Uterus (tissue), 4 donors: ENCODE data around the gene NME1. TPM values are rescaled to one million over a fixed set of nuclear protein-coding genes. Genes with fewer than 3 reads are reported as not detected.

Experiments used
- DNase-seq, 2 donors: peaks; one replicate each; pipeline ENCODE4 v3.0.0-alpha.2; 2019 to 2020
- H3K27ac ChIP-seq, 2 donors: fragments of 200-600 bp; sonication (generic); 1 replicate in 1 of 2; 2 replicates in 1 of 2; pipeline ENCODE4 v1.5.1; 2016 to 2018
- H3K27me3 ChIP-seq, 2 donors: fragments of 200-600 bp; sonication (generic); one replicate each; pipeline ENCODE4 v1.5.1; 2018 to 2019; ENCODE audit warnings: control low read depth in 1 of 2
- H3K36me3 ChIP-seq, 2 donors: fragments of 200-600 bp; sonication (generic); one replicate each; pipeline ENCODE4 v1.5.1; 2019; ENCODE audit warnings: control low read depth in 1 of 2
- H3K4me1 ChIP-seq, 2 donors: fragments of 200-600 bp; sonication (generic); one replicate each; pipeline ENCODE4 v1.5.1; 2018 to 2019; ENCODE audit warnings: control low read depth in 1 of 2
- H3K4me3 ChIP-seq, 2 donors: fragments of 200-600 bp; sonication (generic); 1 replicate in 1 of 2; 2 replicates in 1 of 2; pipeline ENCODE4 v1.5.1; 2018 to 2019; ENCODE audit warnings: mild to moderate bottlenecking in 1 of 2
- H3K9me3 ChIP-seq, 2 donors: fragments of 200-600 bp; sonication (generic); one replicate each; pipeline ENCODE4 v1.5.1; 2019; ENCODE audit warnings: control low read depth in 1 of 2
- POLR2A ChIP-seq, 2 donors: fragments of 450-650 bp; IDR thresholded peaks; one replicate each; pipeline ENCODE4 v1.6.1; 2016; ENCODE audit warnings: antibody characterized with exemption in 2 of 2, mild to moderate bottlenecking in 1 of 2, moderate library complexity in 1 of 2
- intact Hi-C: fragments of 100-400 bp; cut with DNase I; formaldehyde crosslinking; loops from one replicate; pipeline ENCODE4 v1.15.1; 2023; ENCODE audit warnings: low total_unique reads
- total RNA-seq, 4 donors: library from RNA; depleted of rRNA in 3 of 4; stranded (reverse); fragments of >200 nt in 3 of 4; gene quantifications; one replicate each; pipeline versions ENCODE4 v1.1.0 to v1.2.4, GENCODE V29; 2014 to 2023
- TF ChIP-seq, protein P1 (sequence below), 4 experiments: fragments of 200-600 bp in 2 of 4; fragments of 450-650 bp in 2 of 4; sonication (generic) in 2 of 4; IDR thresholded peaks; one replicate each; pipeline ENCODE4 v1.5.1; 2016 to 2019; ENCODE audit warnings: antibody characterized with exemption in 4 of 4, mild to moderate bottlenecking in 2 of 4, moderate library complexity in 1 of 4
- donor health status: DM: yes; HTN: yes; CAD: no.

Gene NME1
- total RNA-seq, 4 donors from 2014 or later, result 24.1 to 79.4 (median 39.5) TPM

DNA sequence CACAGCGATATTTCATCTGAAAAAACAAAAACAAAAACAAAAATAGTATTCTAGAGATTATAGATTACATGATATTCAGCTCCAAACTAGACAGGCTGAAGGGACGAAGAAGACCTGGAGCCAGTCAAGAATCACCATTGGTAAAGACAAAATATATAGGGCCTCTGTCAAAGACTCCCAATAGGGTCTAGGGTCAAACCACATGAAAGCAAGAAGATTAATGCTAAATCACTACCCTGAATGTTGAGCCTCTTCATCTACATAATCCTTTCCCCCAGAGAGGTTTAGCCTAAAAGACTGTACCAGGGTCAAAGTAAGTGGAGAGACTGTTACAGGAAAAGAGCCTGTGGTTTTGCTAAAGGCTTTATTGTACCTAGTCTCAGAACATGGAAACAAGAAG, 10.8 kb upstream of the NME1 start:
- no peaks in the 10 kb centered on the region for H3K4me1 ChIP-seq
- intact Hi-C loops, result no loop called here
- TF ChIP-seq, protein P1, sequence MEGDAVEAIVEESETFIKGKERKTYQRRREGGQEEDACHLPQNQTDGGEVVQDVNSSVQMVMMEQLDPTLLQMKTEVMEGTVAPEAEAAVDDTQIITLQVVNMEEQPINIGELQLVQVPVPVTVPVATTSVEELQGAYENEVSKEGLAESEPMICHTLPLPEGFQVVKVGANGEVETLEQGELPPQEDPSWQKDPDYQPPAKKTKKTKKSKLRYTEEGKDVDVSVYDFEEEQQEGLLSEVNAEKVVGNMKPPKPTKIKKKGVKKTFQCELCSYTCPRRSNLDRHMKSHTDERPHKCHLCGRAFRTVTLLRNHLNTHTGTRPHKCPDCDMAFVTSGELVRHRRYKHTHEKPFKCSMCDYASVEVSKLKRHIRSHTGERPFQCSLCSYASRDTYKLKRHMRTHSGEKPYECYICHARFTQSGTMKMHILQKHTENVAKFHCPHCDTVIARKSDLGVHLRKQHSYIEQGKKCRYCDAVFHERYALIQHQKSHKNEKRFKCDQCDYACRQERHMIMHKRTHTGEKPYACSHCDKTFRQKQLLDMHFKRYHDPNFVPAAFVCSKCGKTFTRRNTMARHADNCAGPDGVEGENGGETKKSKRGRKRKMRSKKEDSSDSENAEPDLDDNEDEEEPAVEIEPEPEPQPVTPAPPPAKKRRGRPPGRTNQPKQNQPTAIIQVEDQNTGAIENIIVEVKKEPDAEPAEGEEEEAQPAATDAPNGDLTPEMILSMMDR (IDR thresholded peaks at IDR 0.05), result no peak
- no peak for TF ChIP-seq POLR2A (IDR thresholded peaks at IDR 0.05)
- H3K36me3 ChIP-seq, result no peaks in the 10 kb centered on the region
- no peaks in the 10 kb centered on the region for H3K9me3 ChIP-seq
- no peaks in the 10 kb centered on the region for H3K27me3 ChIP-seq
- H3K27ac ChIP-seq, result no peak overlapping the region
- no peak overlapping the region for H3K4me3 ChIP-seq
- no peak for DNase-seq

DNA sequence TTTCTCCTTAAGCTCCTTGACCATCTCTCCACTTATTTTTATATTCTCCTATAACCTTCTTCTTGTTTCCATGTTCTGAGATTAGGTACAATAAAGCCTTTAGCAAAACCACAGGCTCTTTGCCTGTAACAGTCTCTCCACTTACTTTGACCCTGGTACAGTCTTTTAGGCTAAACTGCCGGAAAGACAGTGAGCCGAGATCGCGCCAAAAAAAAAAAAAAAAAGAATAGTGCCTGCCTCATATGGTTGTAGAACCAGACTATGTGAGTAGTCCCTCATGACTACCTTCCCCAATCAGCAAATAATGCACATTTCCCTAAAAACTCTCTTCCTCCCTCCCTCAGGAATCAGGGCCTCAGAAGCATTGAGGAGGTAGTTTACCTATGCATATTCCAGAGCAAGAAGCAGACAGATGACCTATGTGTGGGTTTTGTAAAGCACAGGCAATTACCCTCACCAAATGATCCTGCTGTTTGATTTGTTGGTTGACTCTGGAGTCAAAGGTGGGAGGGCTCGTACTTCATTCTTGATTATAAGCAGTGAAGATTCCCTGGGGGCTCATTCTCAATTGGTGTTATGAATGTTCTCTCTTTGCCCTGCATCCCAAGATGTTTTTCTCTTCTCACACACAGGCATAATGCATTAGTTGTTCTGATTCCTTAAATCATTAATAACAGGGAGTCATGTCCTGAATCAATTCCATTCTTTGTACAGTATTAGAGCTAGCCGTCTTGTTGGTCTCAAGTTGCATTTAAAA, 8.9 kb upstream of the NME1 start:
- no peak for TF ChIP-seq POLR2A (IDR thresholded peaks at IDR 0.05)
- TF ChIP-seq, protein P1 (IDR thresholded peaks at IDR 0.05), result no peak
- H3K27me3 ChIP-seq, result no peaks in the 10 kb centered on the region
- no peak for DNase-seq
- H3K4me3 ChIP-seq, result no peak overlapping the region
- no peak overlapping the region for H3K27ac ChIP-seq
- H3K4me1 ChIP-seq, result no peaks in the 10 kb centered on the region
- intact Hi-C loops, result no loop called here
- H3K9me3 ChIP-seq, result no peaks in the 10 kb centered on the region
- H3K36me3 ChIP-seq, result no peaks in the 10 kb centered on the region

DNA sequence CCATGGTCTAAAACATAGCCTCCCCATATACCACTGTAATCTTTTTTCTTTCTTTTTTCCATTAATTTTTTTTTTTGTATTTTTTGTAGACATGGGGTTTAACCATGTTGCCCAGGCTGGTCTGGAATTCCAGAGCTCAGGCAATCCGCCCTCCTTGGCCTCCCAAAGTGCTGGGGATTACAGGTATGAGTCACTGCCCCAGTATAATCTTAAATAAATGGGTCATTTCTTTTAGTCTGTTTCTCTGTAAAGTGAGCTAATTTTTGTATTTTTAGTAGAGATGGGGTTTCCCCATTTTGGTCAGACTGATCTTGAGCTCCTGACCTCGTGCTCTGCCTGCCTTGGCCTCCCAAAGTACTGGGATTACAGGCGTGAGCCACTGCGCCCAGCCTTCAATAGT, 5.7 kb upstream of the NME1 start:
- no peaks in the 10 kb centered on the region for H3K36me3 ChIP-seq
- no peak for DNase-seq
- no peaks in the 10 kb centered on the region for H3K27me3 ChIP-seq
- no peaks in the 10 kb centered on the region for H3K9me3 ChIP-seq
- no peak overlapping the region for H3K27ac ChIP-seq
- H3K4me3 ChIP-seq, result no peak overlapping the region
- H3K4me1 ChIP-seq, result no peaks in the 10 kb centered on the region
- intact Hi-C loops, result no loop called here
- no peak for TF ChIP-seq POLR2A (IDR thresholded peaks at IDR 0.05)
- TF ChIP-seq, protein P1 (IDR thresholded peaks at IDR 0.05), result no peak

DNA sequence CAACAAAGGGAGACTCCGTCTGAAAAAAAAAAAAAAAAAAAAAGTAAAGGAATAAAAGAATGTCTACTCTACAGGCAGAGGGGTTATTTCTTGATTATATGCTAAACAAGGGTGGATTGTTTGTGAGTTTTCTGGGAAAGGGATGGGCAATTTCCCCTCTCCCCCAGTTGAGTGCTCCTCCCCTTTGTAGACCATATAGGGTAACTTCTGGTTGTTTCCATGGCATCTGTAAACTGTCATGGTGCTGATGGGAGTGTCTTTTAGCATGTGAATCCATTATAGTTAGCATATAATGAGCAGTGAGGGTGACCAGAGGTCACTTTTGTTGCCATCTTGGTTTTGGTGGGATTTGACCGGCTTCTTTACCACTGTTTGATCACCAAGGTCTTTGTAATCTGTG, 4.2 kb upstream of the NME1 start:
- TF ChIP-seq, protein P1 (IDR thresholded peaks at IDR 0.05), result no peak
- no peak for TF ChIP-seq POLR2A (IDR thresholded peaks at IDR 0.05)
- no peak overlapping the region for H3K27ac ChIP-seq
- no peaks in the 10 kb centered on the region for H3K4me1 ChIP-seq
- intact Hi-C loops, result no loop called here
- no peak for DNase-seq
- H3K9me3 ChIP-seq, result no peaks in the 10 kb centered on the region
- H3K27me3 ChIP-seq, result no peaks in the 10 kb centered on the region
- H3K4me3 ChIP-seq, result no peak overlapping the region
- H3K36me3 ChIP-seq, result no peaks in the 10 kb centered on the region

DNA sequence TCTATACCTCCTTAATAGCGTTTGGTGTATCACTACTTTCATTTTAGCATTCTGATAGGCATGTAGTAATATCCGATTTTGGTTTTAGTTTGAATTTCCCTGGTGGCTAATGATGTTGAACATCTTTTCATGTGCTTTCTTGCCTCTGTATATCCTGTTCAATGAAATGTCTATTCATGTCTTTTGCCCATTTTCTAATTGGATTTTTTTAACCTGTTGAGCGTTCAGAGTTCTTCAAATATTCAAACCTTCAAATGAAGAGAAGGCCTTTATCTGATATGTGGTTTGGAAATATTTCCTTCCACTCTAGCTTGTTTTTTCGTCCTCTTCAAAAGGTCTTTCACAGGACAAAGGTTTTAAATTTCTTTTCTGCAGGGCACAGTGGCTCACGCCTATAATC, 2.4 kb upstream of the NME1 start:
- Histone ChIP-seq H3K4me3 (no peak overlapping the region), H3K27me3 (no peaks in the 10 kb centered on the region), H3K36me3 (no peaks in the 10 kb centered on the region), H3K9me3 (no peaks in the 10 kb centered on the region), H3K4me1 (no peaks in the 10 kb centered on the region), H3K27ac (no peak overlapping the region)
- no peak for DNase-seq
- TF ChIP-seq, protein P1 (IDR thresholded peaks at IDR 0.05), result no peak
- no peak for TF ChIP-seq POLR2A (IDR thresholded peaks at IDR 0.05)
- intact Hi-C loops, result no loop called here
